Activated CD4-positive, alpha-beta T cell treated with anti-CD3 and anti-CD28 coated beads, Interleukin-2, amount 10 ng/mL, durations not matched to agents 24 days and 14 days (primary cell): ENCODE measurements around the gene SCN2A. TPM values are rescaled to one million over a fixed set of nuclear protein-coding genes. Genes with fewer than 3 reads are reported as not detected.
"Not testable (repeated sequence)": the region's sequence is repeated elsewhere in the genome, so short reads cannot be mapped to it uniquely, and the experiment has no call there.

Source experiments
- DNase-seq: peaks from one replicate; pipeline ENCODE4 v3.0.0; 2022
- H3K27ac Mint-ChIP-seq: one replicate; pipeline ENCODE4 v1.8.0; 2022; ENCODE audit warnings: mild to moderate bottlenecking, mixed read lengths
- H3K27me3 Mint-ChIP-seq: one replicate; pipeline ENCODE4 v1.8.0; 2022; ENCODE audit warnings: mixed read lengths
- H3K36me3 Mint-ChIP-seq: one replicate; pipeline ENCODE4 v1.8.0; 2022; ENCODE audit warnings: low read depth, mild to moderate bottlenecking, mixed read lengths
- H3K4me1 Mint-ChIP-seq: one replicate; pipeline ENCODE4 v1.8.0; 2021; ENCODE audit warnings: mixed read lengths
- H3K4me3 Mint-ChIP-seq: one replicate; pipeline ENCODE4 v1.8.0; 2022; ENCODE audit warnings: mild to moderate bottlenecking, moderate library complexity, mixed read lengths
- H3K9me3 Mint-ChIP-seq: one replicate; pipeline ENCODE4 v1.8.0; 2021; ENCODE audit warnings: mixed read lengths
- intact Hi-C: fragments of 100-400 bp; cut with micrococcal nuclease; formaldehyde crosslinking; loops from one replicate; pipeline ENCODE4 v1.15.1; 2023
- total RNA-seq: library from RNA; stranded (reverse); gene quantifications from 2 replicates; pipeline ENCODE4 v1.2.3, GENCODE V29; 2022

Gene SCN2A
- total RNA-seq, 1 donor from 2014 or later: not detected

- intact Hi-C loops: no loop called here
- no peaks in the 10 kb centered on the region for H3K9me3 Mint-ChIP-seq
- H3K4me3 Mint-ChIP-seq: no peak overlapping the region
- no peak for DNase-seq
- no peaks in the 10 kb centered on the region for H3K36me3 Mint-ChIP-seq
- no peaks in the 10 kb centered on the region for H3K4me1 Mint-ChIP-seq
- no peak overlapping the region for H3K27ac Mint-ChIP-seq
- H3K27me3 Mint-ChIP-seq: no peaks in the 10 kb centered on the region
Measured at GRCh38 chr2:165227571-165227970, 11.6 kb upstream of the SCN2A start.

- H3K36me3 Mint-ChIP-seq: no peaks in the 10 kb centered on the region
- H3K9me3 Mint-ChIP-seq: no peaks in the 10 kb centered on the region
- intact Hi-C loops: loop anchor here (5.0 kb wide), 1 partner anchor 70 kb away; no protein-coding TSS in a partner anchor
- H3K27ac Mint-ChIP-seq: no peak overlapping the region
- H3K27me3 Mint-ChIP-seq: no peaks in the 10 kb centered on the region
- no peaks in the 10 kb centered on the region for H3K4me1 Mint-ChIP-seq
- no peak for DNase-seq
- H3K4me3 Mint-ChIP-seq: no peak overlapping the region
Measured at GRCh38 chr2:165237056-165237455, 2.2 kb upstream of the SCN2A start.

- Mint-ChIP-seq H3K9me3 (no peaks in the 10 kb centered on the region), H3K4me1 (no peaks in the 10 kb centered on the region), H3K27me3 (no peaks in the 10 kb centered on the region), H3K27ac (no peak overlapping the region), H3K4me3 (no peak overlapping the region), H3K36me3 (no peaks in the 10 kb centered on the region)
- DNase-seq: peak; percentile 66
- intact Hi-C loops: loop anchor here (5.0 kb wide), 1 partner anchor 69 kb away; no protein-coding TSS in a partner anchor
Measured at GRCh38 chr2:165238295-165238694, 919 bp upstream of the SCN2A start.

- H3K9me3 Mint-ChIP-seq: no peaks in the 10 kb centered on the region
- H3K36me3 Mint-ChIP-seq: no peaks in the 10 kb centered on the region
- no peak overlapping the region for H3K4me3 Mint-ChIP-seq
- H3K4me1 Mint-ChIP-seq: no peaks in the 10 kb centered on the region
- DNase-seq: no peak
- intact Hi-C loops: loop anchor here (1.0 to 5.0 kb wide), 2 partner anchors 53 to 67 kb away; no protein-coding TSS in a partner anchor
- no peak overlapping the region for H3K27ac Mint-ChIP-seq
- no peaks in the 10 kb centered on the region for H3K27me3 Mint-ChIP-seq
Measured at GRCh38 chr2:165239856-165240515, 772 bp downstream of the SCN2A start.

- Mint-ChIP-seq H3K9me3 (no peaks in the 10 kb centered on the region), H3K36me3 (no peaks in the 10 kb centered on the region), H3K27ac (no peak overlapping the region), H3K4me3 (no peak overlapping the region), H3K27me3 (no peaks in the 10 kb centered on the region), H3K4me1 (no peaks in the 10 kb centered on the region)
- intact Hi-C loops: no loop called here
- DNase-seq: no peak
Measured at GRCh38 chr2:165240916-165241315, 1.7 kb downstream of the SCN2A start.

GRCh38 chr2:165245081-165245793, 6.0 kb downstream of the SCN2A start:
- Mint-ChIP-seq H3K9me3 (no peaks in the 10 kb centered on the region), H3K27ac (no peak overlapping the region), H3K36me3 (no peaks in the 10 kb centered on the region), H3K27me3 (no peaks in the 10 kb centered on the region), H3K4me3 (no peak overlapping the region), H3K4me1 (no peaks in the 10 kb centered on the region)
- intact Hi-C loops: no loop called here
- DNase-seq: peak; percentile 12

GRCh38 chr2:165248238-165248637, 9.0 kb downstream of the SCN2A start:
- no peaks in the 10 kb centered on the region for H3K36me3 Mint-ChIP-seq
- no peak for DNase-seq
- H3K9me3 Mint-ChIP-seq: no peaks in the 10 kb centered on the region
- H3K4me3 Mint-ChIP-seq: no peak overlapping the region
- H3K4me1 Mint-ChIP-seq: no peaks in the 10 kb centered on the region
- intact Hi-C loops: no loop called here
- H3K27me3 Mint-ChIP-seq: peaks cover 2% of the 10 kb centered on the region
- H3K27ac Mint-ChIP-seq: no peak overlapping the region

- Mint-ChIP-seq H3K27me3 (peaks cover 2% of the 10 kb centered on the region), H3K4me3 (no peak overlapping the region), H3K4me1 (no peaks in the 10 kb centered on the region), H3K27ac (no peak overlapping the region), H3K36me3 (no peaks in the 10 kb centered on the region), H3K9me3 (no peaks in the 10 kb centered on the region)
- no peak for DNase-seq
- intact Hi-C loops: no loop called here
Measured at GRCh38 chr2:165251366-165251765, 12.2 kb downstream of the SCN2A start.

- intact Hi-C loops: no loop called here
- no peak for DNase-seq
- Mint-ChIP-seq H3K27me3 (peaks cover 2% of the 10 kb centered on the region), H3K4me3 (no peak overlapping the region), H3K4me1 (no peaks in the 10 kb centered on the region), H3K9me3 (no peaks in the 10 kb centered on the region), H3K36me3 (no peaks in the 10 kb centered on the region), H3K27ac (no peak overlapping the region)
Measured at GRCh38 chr2:165253178-165253577, 14.0 kb downstream of the SCN2A start.

- Mint-ChIP-seq H3K4me3 (no peak overlapping the region), H3K27ac (no peak overlapping the region), H3K4me1 (no peaks in the 10 kb centered on the region), H3K27me3 (peaks cover 3% of the 10 kb centered on the region), H3K9me3 (no peaks in the 10 kb centered on the region), H3K36me3 (no peaks in the 10 kb centered on the region)
- no peak for DNase-seq
- intact Hi-C loops: no loop called here
Measured at GRCh38 chr2:165256618-165257017, 17.4 kb downstream of the SCN2A start.

GRCh38 chr2:165260347-165260746, 21.1 kb downstream of the SCN2A start:
- H3K9me3 Mint-ChIP-seq, H3K27me3 Mint-ChIP-seq, DNase-seq, H3K4me3 Mint-ChIP-seq, H3K4me1 Mint-ChIP-seq, H3K27ac Mint-ChIP-seq, H3K36me3 Mint-ChIP-seq, intact Hi-C loops: not testable (repeated sequence)

GRCh38 chr2:165268754-165269153, 29.5 kb downstream of the SCN2A start:
- Mint-ChIP-seq H3K9me3 (no peaks in the 10 kb centered on the region), H3K27ac (no peak overlapping the region), H3K4me1 (peaks cover 4% of the 10 kb centered on the region), H3K36me3 (no peaks in the 10 kb centered on the region), H3K4me3 (no peak overlapping the region), H3K27me3 (no peaks in the 10 kb centered on the region)
- no peak for DNase-seq
- intact Hi-C loops: no loop called here

- Mint-ChIP-seq H3K27me3 (no peaks in the 10 kb centered on the region), H3K9me3 (peaks cover 8% of the 10 kb centered on the region), H3K4me3 (no peak overlapping the region), H3K36me3 (no peaks in the 10 kb centered on the region), H3K27ac (no peak overlapping the region), H3K4me1 (peaks cover 9% of the 10 kb centered on the region)
- intact Hi-C loops: no loop called here
- DNase-seq: no peak
Measured at GRCh38 chr2:165273176-165273575, 34.0 kb downstream of the SCN2A start.

- Mint-ChIP-seq H3K27me3 (no peaks in the 10 kb centered on the region), H3K4me1 (peaks cover 5% of the 10 kb centered on the region), H3K27ac (no peak overlapping the region), H3K9me3 (peaks cover 8% of the 10 kb centered on the region), H3K36me3 (no peaks in the 10 kb centered on the region), H3K4me3 (no peak overlapping the region)
- DNase-seq: no peak
- intact Hi-C loops: no loop called here
Measured at GRCh38 chr2:165274698-165275097, 35.5 kb downstream of the SCN2A start.
